Right forelimb (tissue), 1 donor: ENCODE measurements around the gene AK9.
"Not testable (repeated sequence)": the region's sequence is repeated elsewhere in the genome, so short reads cannot be mapped to it uniquely, and the experiment has no call there.

Source experiments
- DNase-seq: peaks from one replicate; pipeline ENCODE4 v3.0.0-alpha.2; 2018

Gene AK9

GRCh38 chr6:109695468-109695867 is 4.5 kb upstream of the AK9 start:
- no peak for DNase-seq

GRCh38 chr6:109693111-109693510 is 2.1 kb upstream of the AK9 start:
- no peak for DNase-seq

GRCh38 chr6:109690373-109690736 is 647 bp downstream of the AK9 start:
- DNase-seq: peak; percentile 57

- DNase-seq: no peak
Measured at GRCh38 chr6:109687271-109687761, 3.7 kb downstream of the AK9 start.

- no peak for DNase-seq
Measured at GRCh38 chr6:109686566-109687265, 4.3 kb downstream of the AK9 start.

GRCh38 chr6:109678661-109679505 is 12.1 kb downstream of the AK9 start:
- not testable (repeated sequence) for DNase-seq

- DNase-seq: no peak
Measured at GRCh38 chr6:109678240-109678639, 12.8 kb downstream of the AK9 start.

- no peak for DNase-seq
Measured at GRCh38 chr6:109676724-109677123, 14.3 kb downstream of the AK9 start.

- no peak for DNase-seq
Measured at GRCh38 chr6:109672839-109673238, 18.2 kb downstream of the AK9 start.

- no peak for DNase-seq
Measured at GRCh38 chr6:109672175-109672574, 18.8 kb downstream of the AK9 start.

GRCh38 chr6:109671733-109672132 is 19.3 kb downstream of the AK9 start:
- no peak for DNase-seq

- no peak for DNase-seq
Measured at GRCh38 chr6:109669811-109670210, 21.2 kb downstream of the AK9 start.

GRCh38 chr6:109662192-109662591 is 28.8 kb downstream of the AK9 start:
- no peak for DNase-seq

- no peak for DNase-seq
Measured at GRCh38 chr6:109660526-109661320, 30.3 kb downstream of the AK9 start.

GRCh38 chr6:109655761-109656262 is 35.2 kb downstream of the AK9 start:
- no peak for DNase-seq

GRCh38 chr6:109653264-109653663 is 37.7 kb downstream of the AK9 start:
- no peak for DNase-seq

- DNase-seq: no peak
Measured at GRCh38 chr6:109644131-109644530, 46.9 kb downstream of the AK9 start.

- no peak for DNase-seq
Measured at GRCh38 chr6:109632405-109632804, 58.6 kb downstream of the AK9 start.

GRCh38 chr6:109631403-109631802 is 59.6 kb downstream of the AK9 start:
- DNase-seq: no peak

- no peak for DNase-seq
Measured at GRCh38 chr6:109628158-109629000, 62.6 kb downstream of the AK9 start.

- DNase-seq: no peak
Measured at GRCh38 chr6:109626311-109626710, 64.7 kb downstream of the AK9 start.

- DNase-seq: no peak
Measured at GRCh38 chr6:109625199-109625598, 65.8 kb downstream of the AK9 start.
